Measurements from ENCODE around the gene OR2D2. TPM values are rescaled to one million over a fixed set of nuclear protein-coding genes. Genes with fewer than 3 reads are reported as not detected.
"Not testable (repeated sequence)": the region's sequence is repeated elsewhere in the genome, so short reads cannot be mapped to it uniquely, and the experiment has no call there.

Gene OR2D2
- total and polyA plus RNA-seq, 2 of the 4 experiments (the other 2 are of a cell fraction), result 0.07 to 0.36 TPM

DNA sequence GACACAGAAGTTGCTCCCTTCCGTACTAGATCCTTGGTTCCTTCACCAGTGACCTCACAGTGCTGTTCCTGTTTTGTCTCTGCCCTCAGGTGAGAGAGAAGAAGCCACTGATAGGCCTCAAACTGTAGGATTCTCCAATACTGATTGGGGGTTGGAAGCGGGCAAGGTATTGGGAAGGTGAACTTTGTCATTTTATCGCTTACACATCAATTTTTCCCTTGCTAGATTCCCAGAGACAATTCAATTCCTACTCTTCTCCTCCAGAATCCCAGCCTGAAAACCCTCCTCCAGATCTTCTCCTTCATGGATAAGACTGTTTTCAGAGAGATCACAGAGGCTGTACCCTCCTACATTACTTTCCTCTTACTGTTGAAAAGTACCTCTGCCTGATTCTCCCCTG, 19.1 kb upstream of the OR2D2 start:
- Histone ChIP-seq H2BK5ac (ENCODE audit: low read depth, low read length, poor library complexity, severe bottlenecking) (no peak overlapping the region), H4K20me1 (ENCODE audit: insufficient read depth, low read length) (no peaks in the 10 kb centered on the region), H3K27me3 (ENCODE audit: control insufficient read depth, insufficient read depth, low read length) (no peaks in the 10 kb centered on the region), H4K8ac (ENCODE audit: low read depth in 2 of 2, low read length in 2 of 2) (no peak overlapping the region), H4K91ac (ENCODE audit: insufficient read depth, low read depth, low read length) (no peak overlapping the region), H3K4me2 (ENCODE audit: low read depth, low read length) (no peak overlapping the region), H3K18ac (ENCODE audit: low read depth, low read length) (no peak overlapping the region), H3K23ac (ENCODE audit: low read depth, low read length) (no peak overlapping the region), H3K9me1 (ENCODE audit: insufficient read depth, low read length) (no peaks in the 10 kb centered on the region), H3K4ac (ENCODE audit: low read depth, low read length) (no peak overlapping the region), H2AK9ac (replicated peaks; ENCODE audit: low read depth, low read length, poor library complexity) (no peak overlapping the region), H2BK120ac (ENCODE audit: low read depth, low read length) (no peak overlapping the region), H4K5ac (ENCODE audit: low read depth, low read length) (no peak overlapping the region), H3K9ac (ENCODE audit: low read depth, low read length) (no peak overlapping the region), H3K79me1 (ENCODE audit: low read depth in 1 of 2, low read length in 2 of 2) (no peaks in the 10 kb centered on the region), H3K36me3 (ENCODE audit: control insufficient read depth, insufficient read depth, low read length) (no peaks in the 10 kb centered on the region), H3K27ac (ENCODE audit: insufficient read depth, low read length) (no peak overlapping the region), H3K14ac (replicated peaks; ENCODE audit: low read depth, low read length) (no peak overlapping the region), H2BK20ac (ENCODE audit: low read depth, low read length) (no peak overlapping the region), H2AK5ac (ENCODE audit: low read depth, low read length) (no peak overlapping the region), H3K56ac (ENCODE audit: extremely low read depth, insufficient read depth, low read length) (no peak overlapping the region), H2BK15ac (ENCODE audit: low read depth, low read length) (no peak overlapping the region), H2AFZ (replicated peaks; ENCODE audit: low read length, poor library complexity) (no peak overlapping the region), H3K9me3 (ENCODE audit: control insufficient read depth, insufficient read depth, low read length) (no peaks in the 10 kb centered on the region), H3K4me3 (ENCODE audit: insufficient read depth, low read depth, low read length) (no peak overlapping the region), H3K4me1 (ENCODE audit: control insufficient read depth, insufficient read depth, low read length) (no peaks in the 10 kb centered on the region)
- intact Hi-C loops (cut with micrococcal nuclease), result no loop called here
- ChIA-PET POLR2A (ENCODE audit: unreplicated experiment) (no interaction called here), CTCF (no interaction called here)
- dilution Hi-C loops (cut with HindIII; ENCODE audit: low sequenced_read_pairs, unreplicated experiment), result no loop called here
- no peak for TF ChIP-seq NFE2L2 (IDR thresholded peaks at IDR 0.05; ENCODE audit: low read depth, low read length)
- TF ChIP-seq MAFK (IDR thresholded peaks at IDR 0.05; ENCODE audit: low read depth, low read length), result peak; percentile 44
- no TSS peak for BruUV-seq (replicated peaks)
- WGBS, 2 experiments (ENCODE audit: extremely low coverage in 2 of 2, insufficient read length in 1 of 2), result no CpG with 5 or more reads among the region's 3 CpGs
- DNase-seq, result no peak
- ATAC-seq (ENCODE audit: low read depth), result no peak
- in situ Hi-C loops (cut with MboI; ENCODE audit: low sequenced_read_pairs), result no loop called here

DNA sequence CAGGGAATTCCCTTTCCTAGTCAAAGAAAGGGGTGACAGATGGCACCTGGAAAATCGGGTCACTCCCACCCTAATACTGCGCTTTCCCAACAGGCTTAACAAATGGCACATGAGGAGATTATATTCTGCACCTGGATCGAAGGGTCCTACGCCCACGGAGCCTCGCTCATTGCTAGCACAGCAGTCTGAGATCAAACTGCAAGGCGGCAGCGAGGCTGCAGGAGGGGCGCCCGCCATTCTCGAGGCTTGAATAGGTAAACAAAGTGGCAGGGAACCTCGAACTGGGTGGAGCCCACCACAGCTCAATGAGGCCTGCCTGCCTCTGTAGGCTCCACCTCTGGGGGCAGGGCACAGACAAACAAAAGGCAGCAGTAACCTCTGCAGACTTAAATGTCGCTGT, 12.5 kb upstream of the OR2D2 start:
- H2AK5ac ChIP-seq (ENCODE audit: low read depth, low read length); intact Hi-C loops (cut with micrococcal nuclease); dilution Hi-C loops (cut with HindIII; ENCODE audit: low sequenced_read_pairs, unreplicated experiment); H3K36me3 ChIP-seq (ENCODE audit: control insufficient read depth, insufficient read depth, low read length); H4K5ac ChIP-seq (ENCODE audit: low read depth, low read length); H2BK5ac ChIP-seq (ENCODE audit: low read depth, low read length, poor library complexity, severe bottlenecking); DNase-seq; H2AFZ ChIP-seq (replicated peaks; ENCODE audit: low read length, poor library complexity); H3K23ac ChIP-seq (ENCODE audit: low read depth, low read length); H3K27ac ChIP-seq (ENCODE audit: insufficient read depth, low read length); H4K8ac ChIP-seq (ENCODE audit: low read depth in 2 of 2, low read length in 2 of 2); CTCF ChIA-PET; H2BK20ac ChIP-seq (ENCODE audit: low read depth, low read length); H3K4me3 ChIP-seq (ENCODE audit: insufficient read depth, low read depth, low read length); ATAC-seq (ENCODE audit: low read depth); H3K27me3 ChIP-seq (ENCODE audit: control insufficient read depth, insufficient read depth, low read length); H3K9me1 ChIP-seq (ENCODE audit: insufficient read depth, low read length); H3K79me1 ChIP-seq (ENCODE audit: low read depth in 1 of 2, low read length in 2 of 2); H3K4me1 ChIP-seq (ENCODE audit: control insufficient read depth, insufficient read depth, low read length); H3K18ac ChIP-seq (ENCODE audit: low read depth, low read length); in situ Hi-C loops (cut with MboI; ENCODE audit: low sequenced_read_pairs); H3K4ac ChIP-seq (ENCODE audit: low read depth, low read length); H4K20me1 ChIP-seq (ENCODE audit: insufficient read depth, low read length); H3K14ac ChIP-seq (replicated peaks; ENCODE audit: low read depth, low read length); H2AK9ac ChIP-seq (replicated peaks; ENCODE audit: low read depth, low read length, poor library complexity); H3K9me3 ChIP-seq (ENCODE audit: control insufficient read depth, insufficient read depth, low read length); H3K9ac ChIP-seq (ENCODE audit: low read depth, low read length); H3K4me2 ChIP-seq (ENCODE audit: low read depth, low read length); H2BK120ac ChIP-seq (ENCODE audit: low read depth, low read length); BruUV-seq (replicated peaks); H3K56ac ChIP-seq (ENCODE audit: extremely low read depth, insufficient read depth, low read length); H2BK15ac ChIP-seq (ENCODE audit: low read depth, low read length); POLR2A ChIA-PET (ENCODE audit: unreplicated experiment); H4K91ac ChIP-seq (ENCODE audit: insufficient read depth, low read depth, low read length): not testable (repeated sequence)
- 90% methylated on average over 2 of the region's 13 CpGs; no CpG with 5 or more reads in 1 of the 2 experiments for WGBS, 2 experiments (ENCODE audit: extremely low coverage in 2 of 2, insufficient read length in 1 of 2)

Data from IMR-90 (cell line).